HG03460 (cell line): ENCODE measurements around the gene TMEM187.

Source experiments
- ATAC-seq: cut with Tn5 transposase; IDR thresholded peaks from one replicate; pipeline ENCODE4 v1.9.1; 2021; ENCODE audit not compliant: unreplicated experiment

Gene TMEM187

GRCh38 chrX:153972368-153973126 is at the start of gene TMEM187:
TMEM187 (plus strand) TSS chrX:153972754; CDS start chrX:153982063, 9,309 bp downstream.
- peak; percentile 42 for ATAC-seq

GRCh38 chrX:153922932-153923857 is 49.4 kb upstream of the TMEM187 start:
- no peak for ATAC-seq

GRCh38 chrX:153924149-153924861 is 48.2 kb upstream of the TMEM187 start:
- ATAC-seq: no peak

- no peak for ATAC-seq
Measured at GRCh38 chrX:153925387-153925738, 47.2 kb upstream of the TMEM187 start.

- no peak for ATAC-seq
Measured at GRCh38 chrX:153925739-153926551, 46.6 kb upstream of the TMEM187 start, which contains the start of gene ARHGAP4. ARHGAP4 (minus strand) TSS chrX:153926264; CDS start chrX:153926202, 62 bp downstream.

GRCh38 chrX:153926552-153926857 is 46.0 kb upstream of the TMEM187 start:
- ATAC-seq: peak; percentile 0

GRCh38 chrX:153926858-153927671 is 45.5 kb upstream of the TMEM187 start:
- ATAC-seq: peak; percentile 43

- ATAC-seq: no peak
Measured at GRCh38 chrX:153927672-153927921, 45.0 kb upstream of the TMEM187 start.

GRCh38 chrX:153927922-153928760 is 44.4 kb upstream of the TMEM187 start:
- peak; percentile 55 for ATAC-seq

- ATAC-seq: no peak
Measured at GRCh38 chrX:153928846-153929245, 43.7 kb upstream of the TMEM187 start.

GRCh38 chrX:153929576-153929975 is 43.0 kb upstream of the TMEM187 start:
- ATAC-seq: no peak

- ATAC-seq: no peak
Measured at GRCh38 chrX:153930011-153930910, 42.3 kb upstream of the TMEM187 start.

- no peak for ATAC-seq
Measured at GRCh38 chrX:153931151-153931550, 41.4 kb upstream of the TMEM187 start.

- ATAC-seq: no peak
Measured at GRCh38 chrX:153931748-153932147, 40.8 kb upstream of the TMEM187 start.

- ATAC-seq: no peak
Measured at GRCh38 chrX:153932220-153932915, 40.2 kb upstream of the TMEM187 start.

GRCh38 chrX:153933748-153934147 is 38.8 kb upstream of the TMEM187 start:
- no peak for ATAC-seq

- ATAC-seq: peak; percentile 10
Measured at GRCh38 chrX:153934148-153934761, 38.3 kb upstream of the TMEM187 start.
